HepG2 (cell line): ENCODE data around the gene RPP21. TPM values are rescaled to one million over a fixed set of nuclear protein-coding genes. Genes with fewer than 3 reads are reported as not detected.

Experiments
- GABPA ChIP-seq, 2 experiments: IDR thresholded peaks; 2 replicates each; pipeline ENCODE4 v1.6.1; 2011 to 2016; ENCODE audit warnings: low read depth in 2 of 2, low read length in 1 of 2, missing biosample characterization in 1 of 2, missing genetic modification characterization in 1 of 2
- JDP2 ChIP-seq: sonication (generic); formaldehyde crosslinking; IDR thresholded peaks from 2 replicates; pipeline ENCODE4 v1.8.1; 2022; ENCODE audit warnings: missing genetic modification reagents, borderline replicate concordance
- MXI1 ChIP-seq: IDR thresholded peaks from 3 replicates; pipeline ENCODE4 v1.6.1; 2012; ENCODE audit warnings: low read depth, low read length, inconsistent platforms, borderline replicate concordance
- PLRG1 ChIP-seq: fragments of 450-650 bp; conservative IDR thresholded peaks from 2 replicates; pipeline ENCODE4 v1.6.1; 2016
- SMARCE1 ChIP-seq: fragments of 450-650 bp; IDR thresholded peaks from 2 replicates; pipeline ENCODE4 v1.6.1; 2017; ENCODE audit warnings: borderline replicate concordance
- TBL1XR1 ChIP-seq: fragments of 150-350 bp; IDR thresholded peaks from 2 replicates; pipeline ENCODE4 v1.6.1; 2014; ENCODE audit warnings: borderline replicate concordance, low read length; ENCODE audit not compliant: partially characterized antibody
- YEATS2 ChIP-seq: sonication (generic); formaldehyde crosslinking; IDR thresholded peaks from 2 replicates; pipeline ENCODE4 v1.4.0; 2020; ENCODE audit warnings: missing genetic modification reagents, borderline replicate concordance
- ZMYM4 ChIP-seq: sonication (generic); formaldehyde crosslinking; IDR thresholded peaks from 2 replicates; pipeline ENCODE4 v1.8.1; 2023; ENCODE audit warnings: mild to moderate bottlenecking, missing genetic modification reagents
- ZNF136 ChIP-seq: sonication (generic); formaldehyde crosslinking; IDR thresholded peaks from 2 replicates; pipeline ENCODE4 v1.8.1; 2022; ENCODE audit warnings: low read depth, mild to moderate bottlenecking, moderate library complexity, missing genetic modification reagents
- ZNF24 ChIP-seq: fragments of 450-650 bp; IDR thresholded peaks from 2 replicates; pipeline ENCODE4 v1.6.1; 2017; ENCODE audit warnings: antibody characterized with exemption, mild to moderate bottlenecking
- ZNF282 ChIP-seq: fragments of 450-650 bp; IDR thresholded peaks from 2 replicates; pipeline ENCODE4 v1.6.1; 2018; ENCODE audit not compliant: partially characterized antibody
- ZNF33B ChIP-seq: sonication (generic); formaldehyde crosslinking; IDR thresholded peaks from 2 replicates; pipeline ENCODE4 v1.5.1; 2020; ENCODE audit warnings: mild to moderate bottlenecking, missing genetic modification reagents
- ZNF749 ChIP-seq: sonication (generic); formaldehyde crosslinking; IDR thresholded peaks from 2 replicates; pipeline ENCODE4 v1.8.0; 2022; ENCODE audit warnings: mild to moderate bottlenecking, missing genetic modification reagents, moderate library complexity, borderline replicate concordance
- ZZZ3 ChIP-seq: sonication (generic); formaldehyde crosslinking; IDR thresholded peaks from 2 replicates; pipeline ENCODE4 v1.4.0; 2020; ENCODE audit warnings: missing genetic modification reagents, mild to moderate bottlenecking, borderline replicate concordance
- polyA plus RNA-seq, 8 experiments: library from polyadenylated mRNA; depleted of rRNA in 3 of 8; stranded (reverse) in 7 of 8; unstranded in 1 of 8; fragments of >200 nt; fragmentation: Illumina TruSeq in 4 of 8; extraction: Trizol in 4 of 8; gene quantifications; 2 replicates each; pipeline versions ENCODE4 v1.2.1 to v1.2.3, GENCODE V29; 2011 to 2016; ENCODE audit warnings: low read depth in 4 of 8, missing spikeins in 1 of 8, mixed read lengths in 1 of 8; ENCODE audit not compliant: insufficient read depth in 1 of 8
- total RNA-seq, 5 experiments: library from RNA; depleted of rRNA; stranded (reverse); fragments of >200 nt; fragmentation: Illumina TruSeq; extraction: Trizol; gene quantifications; 2 replicates each; pipeline ENCODE4 v1.2.3, GENCODE V29; 2016; ENCODE audit warnings: low read depth in 1 of 5
- TF ChIP-seq, protein P1 (sequence below): sonication (generic); formaldehyde crosslinking; IDR thresholded peaks from 2 replicates; pipeline ENCODE4 v1.5.0; 2020; ENCODE audit warnings: mild to moderate bottlenecking, missing genetic modification reagents
- TF ChIP-seq, protein P2 (sequence below): sonication (generic); formaldehyde crosslinking; IDR thresholded peaks from 2 replicates; pipeline ENCODE4 v1.5.1; 2020; ENCODE audit warnings: missing genetic modification reagents, mild to moderate bottlenecking, borderline replicate concordance
- TF ChIP-seq, protein P3 (sequence below): sonication (generic); formaldehyde crosslinking; IDR thresholded peaks from 2 replicates; pipeline ENCODE4 v1.4.0; 2020; ENCODE audit warnings: missing genetic modification reagents, borderline replicate concordance
- TF ChIP-seq, protein P4 (sequence below): sonication (generic); formaldehyde crosslinking; IDR thresholded peaks from 2 replicates; pipeline ENCODE4 v1.8.0; 2023; ENCODE audit warnings: mild to moderate bottlenecking, missing genetic modification reagents
- TF ChIP-seq, protein P5 (sequence below): IDR thresholded peaks from 2 replicates; pipeline ENCODE4 v1.6.1; 2016; ENCODE audit warnings: low read depth

RPP21 gene
- total and polyA plus RNA-seq, 2 of the 13 experiments (the other 11 are each of a cell fraction or from before 2014, with no cell fraction given) = 53.1 to 72.3 TPM

DNA sequence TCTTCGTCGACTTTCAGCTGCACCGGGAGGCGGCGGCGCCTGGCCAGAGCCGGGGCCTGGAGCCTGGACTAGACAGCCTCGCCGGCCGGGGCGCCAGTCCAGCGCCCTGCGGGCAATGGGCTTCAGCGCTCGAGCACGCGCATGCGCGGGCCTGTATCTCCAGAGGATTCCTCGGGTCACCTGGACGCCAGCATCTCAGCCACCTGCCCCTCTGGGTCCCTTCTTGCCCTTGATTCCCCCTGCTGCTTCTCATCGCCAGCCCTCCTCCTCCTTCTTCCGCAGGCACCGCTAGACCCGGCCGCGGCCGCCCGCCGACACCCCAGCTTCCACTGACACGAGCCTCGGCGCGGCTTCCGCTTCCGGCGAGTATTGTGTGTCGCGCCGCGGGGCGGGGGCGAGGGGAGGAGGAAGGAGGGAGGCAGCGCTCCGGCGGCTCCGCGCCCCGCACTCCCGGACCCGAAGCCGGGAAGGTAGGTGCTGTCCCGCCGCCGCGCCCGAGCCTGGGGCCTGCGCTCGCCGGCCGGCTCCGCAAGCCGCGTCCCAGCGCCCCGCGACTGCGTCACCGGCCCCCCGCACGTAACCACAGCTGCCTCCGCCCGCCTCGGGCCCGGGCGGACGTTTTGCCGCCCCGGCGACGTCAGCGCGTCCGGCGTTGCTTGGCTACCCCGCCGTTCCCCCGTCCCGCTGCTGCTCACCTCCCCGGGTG is 18.3 kb upstream of the RPP21 start, which contains the start of gene TRIM39 (continued):
- TF ChIP-seq, protein P1, sequence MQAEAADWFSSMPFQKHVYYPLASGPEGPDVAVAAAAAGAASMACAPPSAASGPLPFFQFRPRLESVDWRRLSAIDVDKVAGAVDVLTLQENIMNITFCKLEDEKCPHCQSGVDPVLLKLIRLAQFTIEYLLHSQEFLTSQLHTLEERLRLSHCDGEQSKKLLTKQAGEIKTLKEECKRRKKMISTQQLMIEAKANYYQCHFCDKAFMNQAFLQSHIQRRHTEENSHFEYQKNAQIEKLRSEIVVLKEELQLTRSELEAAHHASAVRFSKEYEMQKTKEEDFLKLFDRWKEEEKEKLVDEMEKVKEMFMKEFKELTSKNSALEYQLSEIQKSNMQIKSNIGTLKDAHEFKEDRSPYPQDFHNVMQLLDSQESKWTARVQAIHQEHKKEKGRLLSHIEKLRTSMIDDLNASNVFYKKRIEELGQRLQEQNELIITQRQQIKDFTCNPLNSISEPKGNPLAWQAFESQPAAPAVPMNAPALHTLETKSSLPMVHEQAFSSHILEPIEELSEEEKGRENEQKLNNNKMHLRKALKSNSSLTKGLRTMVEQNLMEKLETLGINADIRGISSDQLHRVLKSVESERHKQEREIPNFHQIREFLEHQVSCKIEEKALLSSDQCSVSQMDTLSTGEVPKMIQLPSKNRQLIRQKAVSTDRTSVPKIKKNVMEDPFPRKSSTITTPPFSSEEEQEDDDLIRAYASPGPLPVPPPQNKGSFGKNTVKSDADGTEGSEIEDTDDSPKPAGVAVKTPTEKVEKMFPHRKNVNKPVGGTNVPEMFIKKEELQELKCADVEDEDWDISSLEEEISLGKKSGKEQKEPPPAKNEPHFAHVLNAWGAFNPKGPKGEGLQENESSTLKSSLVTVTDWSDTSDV (CRISPR knock-in tag) = no peak
- TF ChIP-seq ZZZ3 (CRISPR knock-in tag) = peak; percentile 74; the same call in 1 of the 2 replicates
- TF ChIP-seq GABPA (IDR thresholded peaks at IDR 0.05; ENCODE audit: low read depth, low read length) = peak; percentile 83
- TF ChIP-seq GABPA (CRISPR knock-in tag; IDR thresholded peaks at IDR 0.05; ENCODE audit: low read depth) = peak; percentile 81
- no peak for TF ChIP-seq JDP2 (CRISPR knock-in tag)
- no peak for TF ChIP-seq TBL1XR1
- no peak for TF ChIP-seq ZNF282
- peak; percentile 62; the same call in 1 of the 2 replicates for TF ChIP-seq ZNF33B (CRISPR knock-in tag)
- no peak; the same call in 1 of the 2 replicates for TF ChIP-seq YEATS2
- peak; percentile 39; the same call in 1 of the 2 replicates for TF ChIP-seq ZMYM4
- no peak for TF ChIP-seq ZNF24
- TF ChIP-seq MXI1 = peak; percentile 70; the same call in 2 of the 3 replicates
- TF ChIP-seq, protein P2, sequence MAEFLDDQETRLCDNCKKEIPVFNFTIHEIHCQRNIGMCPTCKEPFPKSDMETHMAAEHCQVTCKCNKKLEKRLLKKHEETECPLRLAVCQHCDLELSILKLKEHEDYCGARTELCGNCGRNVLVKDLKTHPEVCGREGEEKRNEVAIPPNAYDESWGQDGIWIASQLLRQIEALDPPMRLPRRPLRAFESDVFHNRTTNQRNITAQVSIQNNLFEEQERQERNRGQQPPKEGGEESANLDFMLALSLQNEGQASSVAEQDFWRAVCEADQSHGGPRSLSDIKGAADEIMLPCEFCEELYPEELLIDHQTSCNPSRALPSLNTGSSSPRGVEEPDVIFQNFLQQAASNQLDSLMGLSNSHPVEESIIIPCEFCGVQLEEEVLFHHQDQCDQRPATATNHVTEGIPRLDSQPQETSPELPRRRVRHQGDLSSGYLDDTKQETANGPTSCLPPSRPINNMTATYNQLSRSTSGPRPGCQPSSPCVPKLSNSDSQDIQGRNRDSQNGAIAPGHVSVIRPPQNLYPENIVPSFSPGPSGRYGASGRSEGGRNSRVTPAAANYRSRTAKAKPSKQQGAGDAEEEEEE (CRISPR knock-in tag) = no peak
- no peak for TF ChIP-seq PLRG1
- TF ChIP-seq, protein P3, sequence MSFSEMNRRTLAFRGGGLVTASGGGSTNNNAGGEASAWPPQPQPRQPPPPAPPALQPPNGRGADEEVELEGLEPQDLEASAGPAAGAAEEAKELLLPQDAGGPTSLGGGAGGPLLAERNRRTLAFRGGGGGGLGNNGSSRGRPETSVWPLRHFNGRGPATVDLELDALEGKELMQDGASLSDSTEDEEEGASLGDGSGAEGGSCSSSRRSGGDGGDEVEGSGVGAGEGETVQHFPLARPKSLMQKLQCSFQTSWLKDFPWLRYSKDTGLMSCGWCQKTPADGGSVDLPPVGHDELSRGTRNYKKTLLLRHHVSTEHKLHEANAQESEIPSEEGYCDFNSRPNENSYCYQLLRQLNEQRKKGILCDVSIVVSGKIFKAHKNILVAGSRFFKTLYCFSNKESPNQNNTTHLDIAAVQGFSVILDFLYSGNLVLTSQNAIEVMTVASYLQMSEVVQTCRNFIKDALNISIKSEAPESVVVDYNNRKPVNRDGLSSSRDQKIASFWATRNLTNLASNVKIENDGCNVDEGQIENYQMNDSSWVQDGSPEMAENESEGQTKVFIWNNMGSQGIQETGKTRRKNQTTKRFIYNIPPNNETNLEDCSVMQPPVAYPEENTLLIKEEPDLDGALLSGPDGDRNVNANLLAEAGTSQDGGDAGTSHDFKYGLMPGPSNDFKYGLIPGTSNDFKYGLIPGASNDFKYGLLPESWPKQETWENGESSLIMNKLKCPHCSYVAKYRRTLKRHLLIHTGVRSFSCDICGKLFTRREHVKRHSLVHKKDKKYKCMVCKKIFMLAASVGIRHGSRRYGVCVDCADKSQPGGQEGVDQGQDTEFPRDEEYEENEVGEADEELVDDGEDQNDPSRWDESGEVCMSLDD = no peak
- no peak for TF ChIP-seq ZNF136 (CRISPR knock-in tag)
- TF ChIP-seq, protein P4, sequence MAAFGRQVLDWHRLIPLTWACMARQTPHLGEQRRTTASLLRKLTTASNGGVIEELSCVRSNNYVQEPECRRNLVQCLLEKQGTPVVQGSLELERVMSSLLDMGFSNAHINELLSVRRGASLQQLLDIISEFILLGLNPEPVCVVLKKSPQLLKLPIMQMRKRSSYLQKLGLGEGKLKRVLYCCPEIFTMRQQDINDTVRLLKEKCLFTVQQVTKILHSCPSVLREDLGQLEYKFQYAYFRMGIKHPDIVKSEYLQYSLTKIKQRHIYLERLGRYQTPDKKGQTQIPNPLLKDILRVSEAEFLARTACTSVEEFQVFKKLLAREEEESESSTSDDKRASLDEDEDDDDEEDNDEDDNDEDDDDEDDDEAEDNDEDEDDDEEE (CRISPR knock-in tag) = peak; percentile 70; the same call in 1 of the 2 replicates
- TF ChIP-seq SMARCE1 = no peak
- TF ChIP-seq, protein P5, sequence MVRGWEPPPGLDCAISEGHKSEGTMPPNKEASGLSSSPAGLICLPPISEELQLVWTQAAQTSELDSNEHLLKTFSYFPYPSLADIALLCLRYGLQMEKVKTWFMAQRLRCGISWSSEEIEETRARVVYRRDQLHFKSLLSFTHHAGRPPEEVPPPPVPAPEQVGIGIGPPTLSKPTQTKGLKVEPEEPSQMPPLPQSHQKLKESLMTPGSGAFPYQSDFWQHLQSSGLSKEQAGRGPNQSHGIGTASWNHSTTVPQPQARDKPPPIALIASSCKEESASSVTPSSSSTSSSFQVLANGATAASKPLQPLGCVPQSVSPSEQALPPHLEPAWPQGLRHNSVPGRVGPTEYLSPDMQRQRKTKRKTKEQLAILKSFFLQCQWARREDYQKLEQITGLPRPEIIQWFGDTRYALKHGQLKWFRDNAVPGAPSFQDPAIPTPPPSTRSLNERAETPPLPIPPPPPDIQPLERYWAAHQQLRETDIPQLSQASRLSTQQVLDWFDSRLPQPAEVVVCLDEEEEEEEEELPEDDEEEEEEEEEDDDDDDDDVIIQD (CRISPR knock-in tag) = no peak
- TF ChIP-seq ZNF749 = no peak
